Activated CD4-positive, alpha-beta T cell treated with anti-CD3 and anti-CD28 coated beads for 36 hours (primary cell): ENCODE measurements around the gene AKAIN1. TPM values are rescaled to one million over a fixed set of nuclear protein-coding genes. Genes with fewer than 3 reads are reported as not detected.
A peak's percentile ranks its signal among the peaks of the same experiment; 100 is the strongest.

Experiments used
- ATAC-seq: fragments of 200-7000 bp; cut with Tn5 transposase; one replicate; pipeline ENCODE4 v1.10.0; 2021; ENCODE audit warnings: mild to moderate bottlenecking, moderate library complexity
- CTCF ChIA-PET: fragments of 350-600 bp; sonication (Branson Sonifier 250); formaldehyde crosslinking; loops from one replicate; lab custom pipeline; 2021; ENCODE audit warnings: antibody characterized with exemption; lab: Charles Lee
- POLR2A ChIA-PET: fragments of 350-600 bp; sonication (Branson Sonifier 250); formaldehyde crosslinking; loops from one replicate; lab custom pipeline; 2021; ENCODE audit warnings: antibody characterized with exemption, inconsistent platforms; lab: Charles Lee
- DNase-seq: peaks from one replicate; pipeline ENCODE4 v3.0.0-alpha.2; 2020
- H3K27ac Mint-ChIP-seq: one replicate; pipeline ENCODE4 v1.8.0; 2021; ENCODE audit warnings: mixed read lengths
- H3K27me3 Mint-ChIP-seq: one replicate; pipeline ENCODE4 v1.8.0; 2021; ENCODE audit warnings: mixed read lengths
- H3K36me3 Mint-ChIP-seq: one replicate; pipeline ENCODE4 v1.8.0; 2021; ENCODE audit warnings: low read depth, mixed read lengths
- H3K4me1 Mint-ChIP-seq: one replicate; pipeline ENCODE4 v1.8.0; 2021; ENCODE audit warnings: mixed read lengths
- H3K4me3 Mint-ChIP-seq: one replicate; pipeline ENCODE4 v1.8.0; 2021; ENCODE audit warnings: mild to moderate bottlenecking, moderate library complexity, mixed read lengths
- H3K9me3 Mint-ChIP-seq: one replicate; pipeline ENCODE4 v1.8.0; 2021; ENCODE audit warnings: low read depth, mixed read lengths
- intact Hi-C, 2 experiments: fragments of 100-400 bp; cut with DNase I in 1 of 2; cut with micrococcal nuclease in 1 of 2; formaldehyde crosslinking; loops; one replicate each; pipeline versions ENCODE4 v1.14.2 to v1.15.1; 2022 to 2024; cut with DNase I, micrococcal nuclease
- total RNA-seq, 2 experiments: library from RNA; stranded (reverse); gene quantifications; one replicate each; pipeline ENCODE4 v1.2.3, GENCODE V29; 2021

The AKAIN1 gene
- total RNA-seq, 2 experiments from 2014 or later, result not detected

DNA sequence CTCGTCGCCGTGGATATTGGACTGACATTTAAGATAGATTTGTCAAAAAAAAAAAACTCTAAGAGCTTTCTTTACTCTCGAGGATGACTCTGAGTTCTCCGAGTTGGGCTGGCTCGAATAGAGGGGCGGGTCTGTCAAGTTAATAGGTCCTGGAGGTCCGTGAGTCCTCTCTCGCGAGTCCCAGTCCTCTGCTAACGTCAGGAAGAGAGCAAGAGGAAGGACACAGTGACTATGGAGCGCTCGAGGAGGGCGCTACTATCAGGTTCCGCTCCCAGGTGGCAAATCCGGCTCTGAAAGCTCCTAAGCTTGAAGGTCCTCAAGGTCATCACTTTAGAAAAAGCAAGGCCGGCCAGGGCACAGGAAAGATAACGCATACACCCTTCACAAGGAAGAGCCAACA is 404 bp upstream of the AKAIN1 start:
- no peak overlapping the region for H3K27ac Mint-ChIP-seq
- H3K27me3 Mint-ChIP-seq, result peaks cover 49% of the 10 kb centered on the region
- intact Hi-C loops, result loop anchor here in 1 of 2 experiments (2.0 kb wide), 1 partner anchor 91 kb away; no protein-coding TSS in a partner anchor

GRCh38 chr18:5196253-5197031 is 615 bp downstream of the AKAIN1 start:
- Mint-ChIP-seq H3K4me1 (peaks cover 15% of the 10 kb centered on the region), H3K9me3 (no peaks in the 10 kb centered on the region), H3K4me3 (peak overlapping the region; percentile 56), H3K36me3 (peaks cover 3% of the 10 kb centered on the region), H3K27ac (no peak overlapping the region), H3K27me3 (peaks cover 48% of the 10 kb centered on the region)
- intact Hi-C loops, result loop anchor here in 1 of 2 experiments (2.0 kb wide), 1 partner anchor 90 kb away; no protein-coding TSS in a partner anchor
- peak; percentile 5 for DNase-seq
- ChIA-PET CTCF (interaction anchor here (0.7 to 0.8 kb wide), 2 partner anchors 18 to 667 kb away, joined by 3 to 4 read pairs; no protein-coding TSS in a partner anchor), POLR2A (no interaction called here)
- ATAC-seq, result no peak

More for the DNA sequence above, 404 bp upstream of the AKAIN1 start:
- H3K4me3 Mint-ChIP-seq, result no peak overlapping the region
- H3K4me1 Mint-ChIP-seq, result peaks cover 15% of the 10 kb centered on the region
- no peaks in the 10 kb centered on the region for H3K9me3 Mint-ChIP-seq
- no peak for DNase-seq
- ChIA-PET POLR2A (no interaction called here), CTCF (interaction anchor here (0.8 kb wide), 1 partner anchor 40 kb away, joined by 3 read pairs; no protein-coding TSS in a partner anchor)
- ATAC-seq, result no peak
- H3K36me3 Mint-ChIP-seq, result peaks cover 3% of the 10 kb centered on the region

DNA sequence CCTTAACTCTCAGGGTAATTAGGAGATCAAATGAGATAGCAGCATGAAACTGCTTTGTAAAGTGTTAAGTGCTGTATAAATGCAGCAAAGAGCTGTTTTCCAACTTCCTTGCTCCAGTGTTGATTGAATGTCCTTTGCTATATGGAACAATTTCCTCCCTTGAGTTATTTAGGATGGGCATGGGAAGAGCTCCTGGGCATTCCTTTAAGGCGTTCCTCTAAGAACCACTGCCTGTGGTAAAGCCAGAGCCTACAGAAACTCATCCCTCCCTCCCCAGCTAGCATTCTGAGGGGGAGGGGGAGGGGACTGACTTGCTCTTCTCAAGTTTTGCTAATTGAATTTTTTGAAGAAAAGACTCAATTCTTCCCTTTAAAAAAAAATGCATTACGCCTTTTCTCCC is 1.4 kb downstream of the AKAIN1 start:
- Mint-ChIP-seq H3K4me1 (peaks cover 15% of the 10 kb centered on the region), H3K36me3 (peaks cover 3% of the 10 kb centered on the region), H3K27me3 (peaks cover 47% of the 10 kb centered on the region), H3K27ac (no peak overlapping the region), H3K9me3 (no peaks in the 10 kb centered on the region), H3K4me3 (no peak overlapping the region)
- CTCF ChIA-PET, result interaction anchor here (0.7 kb wide), 1 partner anchor 667 kb away, joined by 4 read pairs; no protein-coding TSS in a partner anchor
- DNase-seq, result no peak
- intact Hi-C loops, result loop anchor here in 1 of 2 experiments (2.0 kb wide), 1 partner anchor 89 kb away; no protein-coding TSS in a partner anchor
- POLR2A ChIA-PET, result no interaction called here
- no peak for ATAC-seq

DNA sequence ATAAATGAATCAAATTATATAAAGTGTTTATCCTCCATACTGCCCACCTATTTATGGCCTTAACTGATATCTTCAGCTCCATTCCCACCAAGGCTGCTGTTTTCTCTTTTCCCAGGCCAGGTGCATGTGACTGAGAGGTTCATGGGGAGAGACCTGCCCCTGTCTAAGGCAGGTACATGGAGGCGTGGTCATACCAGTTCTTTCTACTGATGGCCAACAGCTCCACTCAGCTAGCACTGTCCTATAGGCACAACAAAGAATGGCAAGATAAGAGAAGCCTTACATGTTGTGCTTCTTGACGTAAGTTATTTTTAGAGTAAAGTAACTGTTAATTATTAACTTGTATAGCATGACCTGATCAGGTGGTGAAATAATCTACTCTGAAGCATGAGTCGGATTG is 16.8 kb downstream of the AKAIN1 start:
- Mint-ChIP-seq H3K36me3 (no peaks in the 10 kb centered on the region), H3K4me1 (peaks cover 9% of the 10 kb centered on the region), H3K27me3 (peaks cover 4% of the 10 kb centered on the region), H3K4me3 (no peak overlapping the region), H3K9me3 (no peaks in the 10 kb centered on the region), H3K27ac (no peak overlapping the region)
- ATAC-seq (no peak), DNase-seq (no peak)
- ChIA-PET CTCF (no interaction called here), POLR2A (no interaction called here)
- intact Hi-C loops, result no loop called here

DNA sequence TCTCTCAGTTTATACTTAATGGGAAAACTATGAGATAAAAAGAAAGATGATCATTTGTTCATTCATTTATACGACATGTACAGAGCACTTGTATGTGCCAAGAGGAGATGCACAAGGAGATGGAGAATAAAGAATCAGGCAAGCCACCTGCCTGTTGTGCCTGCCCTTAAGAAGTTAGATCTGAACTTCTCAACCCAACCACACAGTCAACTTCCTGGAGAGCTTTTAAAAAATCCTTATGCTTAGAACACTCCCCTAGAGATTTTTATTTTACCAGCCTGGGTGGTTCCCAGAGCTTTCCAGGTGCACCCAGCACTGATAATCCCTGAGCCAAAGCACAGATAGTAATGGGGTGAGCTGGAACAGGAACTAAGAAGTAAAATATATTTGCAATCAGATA is 18.5 kb downstream of the AKAIN1 start:
- ATAC-seq, result no peak
- H3K4me3 Mint-ChIP-seq, result no peak overlapping the region

GRCh38 chr18:5175378-5175777 is 21.7 kb downstream of the AKAIN1 start:
- no peak overlapping the region for H3K27ac Mint-ChIP-seq
- peaks cover 9% of the 10 kb centered on the region for H3K4me1 Mint-ChIP-seq
- ChIA-PET POLR2A (no interaction called here), CTCF (no interaction called here)
- H3K27me3 Mint-ChIP-seq, result no peaks in the 10 kb centered on the region
- peaks cover 3% of the 10 kb centered on the region for H3K36me3 Mint-ChIP-seq
- intact Hi-C loops, result no loop called here
- H3K4me3 Mint-ChIP-seq, result no peak overlapping the region
- DNase-seq, result no peak
- ATAC-seq, result no peak
- peaks cover 9% of the 10 kb centered on the region for H3K9me3 Mint-ChIP-seq

More for the DNA sequence above, 18.5 kb downstream of the AKAIN1 start:
- H3K27me3 Mint-ChIP-seq, result peaks cover 4% of the 10 kb centered on the region
- no peaks in the 10 kb centered on the region for H3K36me3 Mint-ChIP-seq
- no peak for DNase-seq
- POLR2A ChIA-PET, result no interaction called here
- H3K9me3 Mint-ChIP-seq, result no peaks in the 10 kb centered on the region
- peaks cover 9% of the 10 kb centered on the region for H3K4me1 Mint-ChIP-seq
- CTCF ChIA-PET, result interaction anchor here (0.6 to 1.4 kb wide), 3 partner anchors 18 to 1692 kb away, joined by 3 to 4 read pairs (median 3); partner anchors contain the start of gene AKAIN1
- intact Hi-C loops, result no loop called here
- no peak overlapping the region for H3K27ac Mint-ChIP-seq

- POLR2A ChIA-PET, result no interaction called here
- Mint-ChIP-seq H3K4me1 (peaks cover 10% of the 10 kb centered on the region), H3K4me3 (no peak overlapping the region), H3K36me3 (peaks cover 3% of the 10 kb centered on the region), H3K27ac (no peak overlapping the region), H3K9me3 (peaks cover 9% of the 10 kb centered on the region), H3K27me3 (no peaks in the 10 kb centered on the region)
- intact Hi-C loops, result loop anchor here in 1 of 2 experiments (5.0 kb wide), 1 partner anchor 1944 kb away; the partner anchor contains the start of gene LAMA1
- DNase-seq (no peak), ATAC-seq (no peak)
- CTCF ChIA-PET, result interaction anchor here (1.1 kb wide), 1 partner anchor 10 kb away, joined by 3 read pairs; no protein-coding TSS in a partner anchor
These were observed 23.4 kb downstream of the AKAIN1 start for GRCh38 chr18:5173646-5174045.

DNA sequence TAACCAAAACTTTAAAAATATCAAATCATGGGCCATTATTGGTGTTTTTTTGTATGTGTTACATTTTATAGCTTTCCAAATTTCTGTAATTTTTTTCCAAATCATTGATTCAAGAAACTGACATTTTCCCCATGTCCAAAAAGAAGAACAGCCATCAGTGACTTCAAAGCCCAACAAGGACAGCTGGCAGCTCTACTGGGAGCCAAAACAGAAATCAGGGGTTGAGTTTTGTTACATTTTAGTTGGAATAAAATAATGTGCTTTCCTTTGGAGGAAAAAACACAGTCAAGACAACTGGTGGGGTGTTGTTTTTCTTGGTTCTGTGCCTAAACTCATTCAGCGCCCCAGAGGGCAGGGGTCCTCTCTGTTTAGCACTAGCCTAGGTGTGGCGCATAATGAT is 23.8 kb downstream of the AKAIN1 start:
- Mint-ChIP-seq H3K4me3 (no peak overlapping the region), H3K36me3 (peaks cover 3% of the 10 kb centered on the region), H3K27ac (no peak overlapping the region), H3K4me1 (peaks cover 10% of the 10 kb centered on the region), H3K9me3 (peaks cover 9% of the 10 kb centered on the region), H3K27me3 (no peaks in the 10 kb centered on the region)
- ChIA-PET POLR2A (interaction anchor here (0.6 kb wide), 1 partner anchor 123 kb away, joined by 3 read pairs; no protein-coding TSS in a partner anchor), CTCF (interaction anchor here (1.1 kb wide), 2 partner anchors 9 to 10 kb away, joined by 3 read pairs; no protein-coding TSS in a partner anchor)
- DNase-seq (no peak), ATAC-seq (no peak)
- intact Hi-C loops, result loop anchor here in 1 of 2 experiments (5.0 kb wide), 1 partner anchor 1944 kb away; the partner anchor contains the start of gene LAMA1

DNA sequence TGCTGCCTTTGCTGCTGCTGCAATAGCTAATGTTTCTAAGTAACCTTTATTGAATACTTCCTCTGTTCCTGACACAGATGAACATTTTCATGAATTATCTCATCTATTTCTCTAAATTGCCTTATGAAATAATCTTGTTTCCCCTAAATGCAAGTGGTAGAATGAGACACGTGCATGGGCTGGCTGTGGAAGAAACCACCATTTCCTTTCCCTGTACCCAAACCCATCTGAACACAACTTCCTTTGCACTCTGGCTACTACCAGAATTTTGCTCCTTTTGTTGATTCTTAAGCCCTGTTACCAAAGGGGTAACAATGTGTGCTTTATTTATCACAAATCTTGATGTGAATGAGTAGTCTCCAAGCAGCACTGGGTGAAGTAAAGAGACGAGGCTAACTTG is 29.2 kb downstream of the AKAIN1 start:
- ChIA-PET POLR2A (no interaction called here), CTCF (interaction anchor here (1.0 to 1.3 kb wide), 2 partner anchors 47 to 67 kb away, joined by 3 read pairs; no protein-coding TSS in a partner anchor)
- ATAC-seq, result no peak
- H3K27ac Mint-ChIP-seq, result peak overlapping the region; percentile 60
- H3K9me3 Mint-ChIP-seq, result peaks cover 9% of the 10 kb centered on the region
- intact Hi-C loops, result no loop called here
- peaks cover 29% of the 10 kb centered on the region for H3K4me1 Mint-ChIP-seq
- H3K27me3 Mint-ChIP-seq, result no peaks in the 10 kb centered on the region
- peaks cover 3% of the 10 kb centered on the region for H3K36me3 Mint-ChIP-seq
- DNase-seq, result no peak
- no peak overlapping the region for H3K4me3 Mint-ChIP-seq

- ChIA-PET CTCF (no interaction called here), POLR2A (no interaction called here)
- Mint-ChIP-seq H3K4me1 (peaks cover 29% of the 10 kb centered on the region), H3K9me3 (peaks cover 7% of the 10 kb centered on the region), H3K27ac (no peak overlapping the region), H3K27me3 (no peaks in the 10 kb centered on the region), H3K36me3 (peaks cover 3% of the 10 kb centered on the region), H3K4me3 (no peak overlapping the region)
- no peak for ATAC-seq
- intact Hi-C loops, result no loop called here
- DNase-seq, result no peak
These were observed 30.3 kb downstream of the AKAIN1 start for GRCh38 chr18:5166606-5167280.

- DNase-seq, result no peak
- Mint-ChIP-seq H3K27me3 (no peaks in the 10 kb centered on the region), H3K36me3 (no peaks in the 10 kb centered on the region), H3K4me3 (no peak overlapping the region), H3K9me3 (no peaks in the 10 kb centered on the region), H3K4me1 (peaks cover 38% of the 10 kb centered on the region), H3K27ac (no peak overlapping the region)
- ChIA-PET CTCF (no interaction called here), POLR2A (no interaction called here)
- ATAC-seq, result no peak
- intact Hi-C loops, result loop anchor here in 1 of 2 experiments (5.0 kb wide), 1 partner anchor 72 kb away; no protein-coding TSS in a partner anchor
These were observed 32.2 kb downstream of the AKAIN1 start for GRCh38 chr18:5164903-5165302.
